Measurements from ENCODE around the gene ATXN7L1.

Gene ATXN7L1

GRCh38 chr7:105690325-105690945 lies 186.0 kb downstream of the ATXN7L1 start:
- H3K9me3 ChIP-seq (ENCODE audit: insufficient read depth, low read length) = no peaks in the 10 kb centered on the region
- no peaks in the 10 kb centered on the region for H3K27me3 ChIP-seq (ENCODE audit: insufficient read depth, insufficient read length)
- peaks cover 1% of the 10 kb centered on the region for H3K36me3 ChIP-seq (ENCODE audit: insufficient read depth, insufficient read length, low read length)
- TF ChIP-seq ZNF274 (IDR thresholded peaks at IDR 0.05; ENCODE audit: low read depth, low read length) (no peak), SUZ12 (IDR thresholded peaks at IDR 0.05; ENCODE audit: extremely low read depth, insufficient read depth, insufficient read length) (no peak), YY1 (IDR thresholded peaks at IDR 0.05; ENCODE audit: insufficient read depth, insufficient read length) (no peak)
- H3K4me1 ChIP-seq (ENCODE audit: insufficient read depth, insufficient read length) = peaks cover 5% of the 10 kb centered on the region
- no peak overlapping the region for H3K9ac ChIP-seq (ENCODE audit: insufficient read length, low read depth)
- peak overlapping the region; percentile 24 for H3K4me3 ChIP-seq (ENCODE audit: insufficient read length, low read depth)
- DNase-seq (ENCODE audit: low read depth, low spot score) = no peak

GRCh38 chr7:105689067-105689819 lies 187.2 kb downstream of the ATXN7L1 start:
- TF ChIP-seq SUZ12 (IDR thresholded peaks at IDR 0.05; ENCODE audit: extremely low read depth, insufficient read depth, insufficient read length) (no peak), YY1 (IDR thresholded peaks at IDR 0.05; ENCODE audit: insufficient read depth, insufficient read length) (no peak), ZNF274 (IDR thresholded peaks at IDR 0.05; ENCODE audit: low read depth, low read length) (no peak)
- Histone ChIP-seq H3K9me3 (ENCODE audit: insufficient read depth, low read length) (no peaks in the 10 kb centered on the region), H3K4me3 (ENCODE audit: insufficient read length, low read depth) (no peak overlapping the region), H3K4me1 (ENCODE audit: insufficient read depth, insufficient read length) (peaks cover 5% of the 10 kb centered on the region), H3K9ac (ENCODE audit: insufficient read length, low read depth) (peak overlapping the region; percentile 21), H3K36me3 (ENCODE audit: insufficient read depth, insufficient read length, low read length) (no peaks in the 10 kb centered on the region), H3K27me3 (ENCODE audit: insufficient read depth, insufficient read length) (no peaks in the 10 kb centered on the region)
- DNase-seq (ENCODE audit: low read depth, low spot score) = peak; percentile 95

- H3K9me3 ChIP-seq (ENCODE audit: insufficient read depth, low read length) = no peaks in the 10 kb centered on the region
- H3K9ac ChIP-seq (ENCODE audit: insufficient read length, low read depth) = peak overlapping the region; percentile 21
- H3K36me3 ChIP-seq (ENCODE audit: insufficient read depth, insufficient read length, low read length) = no peaks in the 10 kb centered on the region
- no peak overlapping the region for H3K4me3 ChIP-seq (ENCODE audit: insufficient read length, low read depth)
- DNase-seq (ENCODE audit: low read depth, low spot score) = no peak
- no peaks in the 10 kb centered on the region for H3K27me3 ChIP-seq (ENCODE audit: insufficient read depth, insufficient read length)
- H3K4me1 ChIP-seq (ENCODE audit: insufficient read depth, insufficient read length) = peaks cover 5% of the 10 kb centered on the region
- TF ChIP-seq SUZ12 (IDR thresholded peaks at IDR 0.05; ENCODE audit: extremely low read depth, insufficient read depth, insufficient read length) = no peak
- TF ChIP-seq ZNF274 (IDR thresholded peaks at IDR 0.05; ENCODE audit: low read depth, low read length) = no peak
- TF ChIP-seq YY1 (IDR thresholded peaks at IDR 0.05; ENCODE audit: insufficient read depth, insufficient read length) = no peak
Observed at GRCh38 chr7:105688617-105689016, 187.8 kb downstream of the ATXN7L1 start.

- H3K27me3 ChIP-seq (ENCODE audit: insufficient read depth, insufficient read length) = no peaks in the 10 kb centered on the region
- no peak overlapping the region for H3K9ac ChIP-seq (ENCODE audit: insufficient read length, low read depth)
- no peak for DNase-seq (ENCODE audit: low read depth, low spot score)
- H3K4me1 ChIP-seq (ENCODE audit: insufficient read depth, insufficient read length) = peaks cover 5% of the 10 kb centered on the region
- H3K9me3 ChIP-seq (ENCODE audit: insufficient read depth, low read length) = no peaks in the 10 kb centered on the region
- no peak for TF ChIP-seq SUZ12 (IDR thresholded peaks at IDR 0.05; ENCODE audit: extremely low read depth, insufficient read depth, insufficient read length)
- TF ChIP-seq ZNF274 (IDR thresholded peaks at IDR 0.05; ENCODE audit: low read depth, low read length) = no peak
- no peak for TF ChIP-seq YY1 (IDR thresholded peaks at IDR 0.05; ENCODE audit: insufficient read depth, insufficient read length)
- no peak overlapping the region for H3K4me3 ChIP-seq (ENCODE audit: insufficient read length, low read depth)
- no peaks in the 10 kb centered on the region for H3K36me3 ChIP-seq (ENCODE audit: insufficient read depth, insufficient read length, low read length)
Observed at GRCh38 chr7:105685161-105685560, 191.2 kb downstream of the ATXN7L1 start.

GRCh38 chr7:105682341-105683060 lies 193.9 kb downstream of the ATXN7L1 start:
- DNase-seq (ENCODE audit: low read depth, low spot score) = no peak
- H3K4me3 ChIP-seq (ENCODE audit: insufficient read length, low read depth) = no peak overlapping the region
- H3K4me1 ChIP-seq (ENCODE audit: insufficient read depth, insufficient read length) = no peaks in the 10 kb centered on the region
- no peak overlapping the region for H3K9ac ChIP-seq (ENCODE audit: insufficient read length, low read depth)
- H3K9me3 ChIP-seq (ENCODE audit: insufficient read depth, low read length) = no peaks in the 10 kb centered on the region
- no peaks in the 10 kb centered on the region for H3K27me3 ChIP-seq (ENCODE audit: insufficient read depth, insufficient read length)
- TF ChIP-seq YY1 (IDR thresholded peaks at IDR 0.05; ENCODE audit: insufficient read depth, insufficient read length) = no peak
- TF ChIP-seq SUZ12 (IDR thresholded peaks at IDR 0.05; ENCODE audit: extremely low read depth, insufficient read depth, insufficient read length) = no peak
- TF ChIP-seq ZNF274 (IDR thresholded peaks at IDR 0.05; ENCODE audit: low read depth, low read length) = no peak
- H3K36me3 ChIP-seq (ENCODE audit: insufficient read depth, insufficient read length, low read length) = no peaks in the 10 kb centered on the region

GRCh38 chr7:105680505-105681187 lies 195.8 kb downstream of the ATXN7L1 start:
- Histone ChIP-seq H3K9me3 (ENCODE audit: insufficient read depth, low read length) (no peaks in the 10 kb centered on the region), H3K4me1 (ENCODE audit: insufficient read depth, insufficient read length) (no peaks in the 10 kb centered on the region), H3K4me3 (ENCODE audit: insufficient read length, low read depth) (no peak overlapping the region), H3K27me3 (ENCODE audit: insufficient read depth, insufficient read length) (no peaks in the 10 kb centered on the region), H3K9ac (ENCODE audit: insufficient read length, low read depth) (no peak overlapping the region), H3K36me3 (ENCODE audit: insufficient read depth, insufficient read length, low read length) (no peaks in the 10 kb centered on the region)
- DNase-seq (ENCODE audit: low read depth, low spot score) = no peak
- TF ChIP-seq ZNF274 (IDR thresholded peaks at IDR 0.05; ENCODE audit: low read depth, low read length) = no peak
- TF ChIP-seq YY1 (IDR thresholded peaks at IDR 0.05; ENCODE audit: insufficient read depth, insufficient read length) = no peak
- TF ChIP-seq SUZ12 (IDR thresholded peaks at IDR 0.05; ENCODE audit: extremely low read depth, insufficient read depth, insufficient read length) = no peak
